Measurements from ENCODE around the gene WDR74. TPM values are rescaled to one million over a fixed set of nuclear protein-coding genes. Genes with fewer than 3 reads are reported as not detected.

WDR74 gene
- total RNA-seq, 1 experiment from 2014 or later = 222 TPM

DNA sequence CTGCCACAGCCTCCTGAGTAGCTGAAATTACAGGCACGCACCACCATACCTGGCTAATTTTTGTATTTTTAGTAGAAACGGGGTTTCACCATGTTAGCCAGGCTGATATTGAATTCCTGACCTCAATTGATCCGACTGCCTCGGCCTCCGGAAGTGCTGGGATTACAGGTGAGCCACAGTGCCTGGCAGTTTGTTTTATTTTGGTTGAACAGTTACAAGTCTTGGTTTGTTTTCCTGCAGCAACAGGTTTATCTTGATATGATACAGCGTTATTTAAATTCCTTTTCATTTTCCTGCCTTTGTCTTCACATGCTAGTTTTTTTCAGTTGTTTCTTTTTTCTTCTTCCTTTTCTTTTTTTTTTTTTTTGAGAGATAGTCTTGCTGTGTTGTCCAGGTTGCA is 37.3 kb upstream of the WDR74 start:
- H3K9me2 ChIP-seq (replicated peaks; ENCODE audit: low read length) = no peaks in the 10 kb centered on the region
- H3K4me2 ChIP-seq (ENCODE audit: low read length) = no peak overlapping the region
- peaks cover 14% of the 10 kb centered on the region for H3K4me1 ChIP-seq (ENCODE audit: insufficient read depth, low read length)
- ChIA-PET CTCF (no interaction called here), POLR2A (ENCODE audit: unreplicated experiment) (no interaction called here)
- H3K79me2 ChIP-seq (ENCODE audit: low read length) = peaks cover 70% of the 10 kb centered on the region
- no peaks in the 10 kb centered on the region for H3K27me3 ChIP-seq (ENCODE audit: low read length)
- no TSS peak for BruUV-seq (replicated peaks)
- no peak overlapping the region for H3K27ac ChIP-seq (ENCODE audit: low read length)
- no peak for ATAC-seq
- no peak overlapping the region for H2AFZ ChIP-seq (ENCODE audit: low read length)
- no peaks in the 10 kb centered on the region for H3K9me3 ChIP-seq (ENCODE audit: low read length)
- intact Hi-C loops (cut with micrococcal nuclease) = no loop called here
- no peak overlapping the region for H3K9ac ChIP-seq (ENCODE audit: low read length)
- H3K4me3 ChIP-seq (ENCODE audit: low read length) = no peak overlapping the region
- H3K36me3 ChIP-seq (ENCODE audit: low read depth, low read length) = peaks cover 27% of the 10 kb centered on the region
- no peak for TF ChIP-seq EZH2 (IDR thresholded peaks at IDR 0.05; ENCODE audit: low read length, unreplicated experiment)
- no peak for TF ChIP-seq CTCF (conservative IDR thresholded peaks at IDR 0.05; ENCODE audit: low read depth, low read length)
- TF ChIP-seq EZH2phosphoT487 (IDR thresholded peaks at IDR 0.05; ENCODE audit: borderline replicate concordance, low read length) = no peak
- H4K20me1 ChIP-seq (ENCODE audit: low read length) = peaks cover 7% of the 10 kb centered on the region; the same call in 1 of the 2 replicates
- H3F3A ChIP-seq (ENCODE audit: low read length, unreplicated experiment) = peaks cover 12% of the 10 kb centered on the region
- DNase-seq = no peak

DNA sequence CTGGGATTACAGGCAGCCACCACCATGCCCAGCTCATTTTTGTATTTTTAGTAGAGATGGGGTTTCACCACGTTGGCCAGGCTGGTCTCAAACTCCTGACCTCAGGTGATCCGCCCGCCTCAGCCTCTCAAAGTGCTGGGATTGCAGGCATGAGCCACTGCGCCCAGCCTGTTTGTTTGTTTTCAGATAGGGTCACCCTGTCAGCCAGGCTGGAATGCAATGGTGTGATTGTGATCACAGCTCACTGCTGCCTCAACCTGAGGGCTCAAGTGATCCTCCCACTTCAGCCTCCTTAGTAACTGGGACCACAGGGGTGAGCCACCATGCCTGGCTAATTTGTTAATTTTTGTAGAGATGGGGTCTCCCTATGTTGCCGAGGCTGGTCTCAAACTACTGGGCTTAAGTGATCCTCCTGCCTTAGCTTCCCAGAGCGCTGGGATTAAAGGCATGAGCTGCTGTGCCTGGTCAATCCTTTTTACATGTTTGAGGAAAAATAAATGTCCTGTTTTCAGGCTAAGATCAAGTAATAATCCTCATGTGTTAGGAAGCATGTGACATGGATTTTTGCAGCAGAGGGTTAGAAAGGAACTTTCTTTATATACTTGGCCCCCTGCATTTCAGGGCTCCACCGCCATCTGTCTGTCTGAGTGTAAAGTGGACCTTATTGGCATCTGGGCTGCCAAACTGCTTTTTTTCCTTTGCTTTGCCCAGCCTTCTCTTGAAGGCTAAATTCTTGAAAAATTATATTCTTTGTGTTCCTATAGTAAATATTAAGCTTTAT is 36.5 kb upstream of the WDR74 start:
- no peak for DNase-seq
- no peaks in the 10 kb centered on the region for H3K27me3 ChIP-seq (ENCODE audit: low read length)
- TF ChIP-seq EZH2phosphoT487 (IDR thresholded peaks at IDR 0.05; ENCODE audit: borderline replicate concordance, low read length) = no peak
- no peak for TF ChIP-seq EZH2 (IDR thresholded peaks at IDR 0.05; ENCODE audit: low read length, unreplicated experiment)
- no peak for TF ChIP-seq CTCF (conservative IDR thresholded peaks at IDR 0.05; ENCODE audit: low read depth, low read length)
- H4K20me1 ChIP-seq (ENCODE audit: low read length) = 0 out of 2 replicates have a peak, but pooled peaks cover 6% of the 10 kb centered on the region
- H3K9me2 ChIP-seq (replicated peaks; ENCODE audit: low read length) = no peaks in the 10 kb centered on the region
- H3K9me3 ChIP-seq (ENCODE audit: low read length) = no peaks in the 10 kb centered on the region
- intact Hi-C loops (cut with micrococcal nuclease) = no loop called here
- no peak overlapping the region for H2AFZ ChIP-seq (ENCODE audit: low read length)
- H3K79me2 ChIP-seq (ENCODE audit: low read length) = peaks cover 64% of the 10 kb centered on the region
- peaks cover 26% of the 10 kb centered on the region; the same call in 1 of the 2 replicates for H3K36me3 ChIP-seq (ENCODE audit: low read depth, low read length)
- peaks cover 14% of the 10 kb centered on the region for H3K4me1 ChIP-seq (ENCODE audit: insufficient read depth, low read length)
- no peak for ATAC-seq
- no peak overlapping the region for H3K4me3 ChIP-seq (ENCODE audit: low read length)
- no TSS peak for BruUV-seq (replicated peaks)
- peaks cover 12% of the 10 kb centered on the region for H3F3A ChIP-seq (ENCODE audit: low read length, unreplicated experiment)
- no peak overlapping the region for H3K27ac ChIP-seq (ENCODE audit: low read length)
- CTCF ChIA-PET = no interaction called here
- no peak overlapping the region for H3K4me2 ChIP-seq (ENCODE audit: low read length)
- H3K9ac ChIP-seq (ENCODE audit: low read length) = no peak overlapping the region
- POLR2A ChIA-PET (ENCODE audit: unreplicated experiment) = interaction anchor here (0.7 kb wide), 1 partner anchor 11 kb away, joined by 3 read pairs; no protein-coding TSS in a partner anchor

- Histone ChIP-seq H3K36me3 (ENCODE audit: low read depth, low read length) (peaks cover 26% of the 10 kb centered on the region; the same call in 1 of the 2 replicates), H3K4me3 (ENCODE audit: low read length) (no peak overlapping the region), H3K4me2 (ENCODE audit: low read length) (no peak overlapping the region), H3K9me2 (replicated peaks; ENCODE audit: low read length) (no peaks in the 10 kb centered on the region), H3K27me3 (ENCODE audit: low read length) (no peaks in the 10 kb centered on the region), H3K79me2 (ENCODE audit: low read length) (peaks cover 68% of the 10 kb centered on the region), H4K20me1 (ENCODE audit: low read length) (0 out of 2 replicates have a peak, but pooled peaks cover 6% of the 10 kb centered on the region), H3K27ac (ENCODE audit: low read length) (no peak overlapping the region), H3K9ac (ENCODE audit: low read length) (no peak overlapping the region), H3K4me1 (ENCODE audit: insufficient read depth, low read length) (peaks cover 7% of the 10 kb centered on the region), H2AFZ (ENCODE audit: low read length) (no peak overlapping the region), H3K9me3 (ENCODE audit: low read length) (no peaks in the 10 kb centered on the region), H3F3A (ENCODE audit: low read length, unreplicated experiment) (peaks cover 8% of the 10 kb centered on the region)
- POLR2A ChIA-PET (ENCODE audit: unreplicated experiment) = interaction anchor here (0.5 kb wide), 1 partner anchor 33 kb away, joined by 3 read pairs; no protein-coding TSS in a partner anchor
- TF ChIP-seq EZH2 (IDR thresholded peaks at IDR 0.05; ENCODE audit: low read length, unreplicated experiment) (no peak), CTCF (conservative IDR thresholded peaks at IDR 0.05; ENCODE audit: low read depth, low read length) (no peak), EZH2phosphoT487 (IDR thresholded peaks at IDR 0.05; ENCODE audit: borderline replicate concordance, low read length) (no peak)
- ATAC-seq (no peak), DNase-seq (no peak)
- CTCF ChIA-PET = no interaction called here
- intact Hi-C loops (cut with micrococcal nuclease) = no loop called here
- BruUV-seq (replicated peaks) = no TSS peak
Observed at GRCh38 chr11:62874851-62875250, 35.5 kb upstream of the WDR74 start.

Measured in PC-3 (cell line).